22Rv1 (cell line): ENCODE results near the gene ATP13A4.

Experiments used
- ZFX ChIP-seq: fragments of 450-650 bp; IDR thresholded peaks from 2 replicates; pipeline ENCODE4 v1.6.1; 2017; ENCODE audit warnings: antibody characterized with exemption, borderline replicate concordance
- TF ChIP-seq, protein P1 (sequence below): fragments of 450-650 bp; IDR thresholded peaks from 2 replicates; pipeline ENCODE4 v1.5.1; 2017; ENCODE audit warnings: mild to moderate bottlenecking

DNA sequence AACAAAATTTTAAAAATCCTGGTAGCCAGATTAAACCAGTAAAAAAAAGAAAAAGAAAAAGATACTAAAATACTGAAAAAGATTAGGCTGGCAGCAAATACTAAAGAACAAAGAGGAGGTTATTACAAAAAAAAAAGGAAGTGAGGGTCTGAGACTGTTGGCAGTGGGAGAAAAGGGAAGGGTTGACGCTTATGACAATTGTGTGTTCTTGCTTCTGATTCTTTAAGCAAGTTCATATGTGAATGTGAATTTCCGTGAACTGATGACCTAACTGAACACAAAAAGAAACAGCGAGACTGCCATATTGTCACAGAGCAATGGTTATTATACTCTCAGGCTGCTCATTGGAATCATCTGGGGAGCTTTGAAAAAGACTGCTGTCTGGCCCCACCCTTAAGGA, 56.5 kb downstream of the ATP13A4 start:
- TF ChIP-seq, protein P1, sequence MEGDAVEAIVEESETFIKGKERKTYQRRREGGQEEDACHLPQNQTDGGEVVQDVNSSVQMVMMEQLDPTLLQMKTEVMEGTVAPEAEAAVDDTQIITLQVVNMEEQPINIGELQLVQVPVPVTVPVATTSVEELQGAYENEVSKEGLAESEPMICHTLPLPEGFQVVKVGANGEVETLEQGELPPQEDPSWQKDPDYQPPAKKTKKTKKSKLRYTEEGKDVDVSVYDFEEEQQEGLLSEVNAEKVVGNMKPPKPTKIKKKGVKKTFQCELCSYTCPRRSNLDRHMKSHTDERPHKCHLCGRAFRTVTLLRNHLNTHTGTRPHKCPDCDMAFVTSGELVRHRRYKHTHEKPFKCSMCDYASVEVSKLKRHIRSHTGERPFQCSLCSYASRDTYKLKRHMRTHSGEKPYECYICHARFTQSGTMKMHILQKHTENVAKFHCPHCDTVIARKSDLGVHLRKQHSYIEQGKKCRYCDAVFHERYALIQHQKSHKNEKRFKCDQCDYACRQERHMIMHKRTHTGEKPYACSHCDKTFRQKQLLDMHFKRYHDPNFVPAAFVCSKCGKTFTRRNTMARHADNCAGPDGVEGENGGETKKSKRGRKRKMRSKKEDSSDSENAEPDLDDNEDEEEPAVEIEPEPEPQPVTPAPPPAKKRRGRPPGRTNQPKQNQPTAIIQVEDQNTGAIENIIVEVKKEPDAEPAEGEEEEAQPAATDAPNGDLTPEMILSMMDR, result no peak
- no peak for TF ChIP-seq ZFX
